BLaER1 (cell line): ENCODE results near the gene ADAM12.

Experiments
- H3K27ac ChIP-seq: shearing (Covaris generic); formaldehyde crosslinking; 2 replicates; pipeline ENCODE4 v1.8.1; 2022
- H3K27me3 ChIP-seq: shearing (Covaris generic); formaldehyde crosslinking; 2 replicates; pipeline ENCODE4 v1.8.1; 2022
- H3K36me3 ChIP-seq: shearing (Covaris generic); formaldehyde crosslinking; 2 replicates; pipeline ENCODE4 v1.8.1; 2022
- H3K4me1 ChIP-seq: shearing (Covaris generic); formaldehyde crosslinking; 2 replicates; pipeline ENCODE4 v1.8.1; 2022
- H3K4me2 ChIP-seq: shearing (Covaris generic); formaldehyde crosslinking; 2 replicates; pipeline ENCODE4 v1.8.1; 2022
- H3K4me3 ChIP-seq: shearing (Covaris generic); formaldehyde crosslinking; 2 replicates; pipeline ENCODE4 v1.8.1; 2022
- H3K9ac ChIP-seq: shearing (Covaris generic); formaldehyde crosslinking; 2 replicates; pipeline ENCODE4 v1.8.1; 2022
- H3K9me3 ChIP-seq: shearing (Covaris generic); formaldehyde crosslinking; 2 replicates; pipeline ENCODE4 v1.8.1; 2022
- H4K20me1 ChIP-seq: shearing (Covaris generic); formaldehyde crosslinking; 2 replicates; pipeline ENCODE4 v1.8.1; 2022
- Cebpa-rat ChIP-seq: shearing (Covaris generic); IDR thresholded peaks from 2 replicates; pipeline ENCODE4 v1.8.1; 2022

Gene ADAM12

GRCh38 chr10:126277181-126277580, 111.1 kb downstream of the ADAM12 start:
- Histone ChIP-seq H3K27ac (no peak overlapping the region), H3K4me2 (no peak overlapping the region), H3K9ac (no peak overlapping the region), H3K27me3 (no peaks in the 10 kb centered on the region), H3K9me3 (no peaks in the 10 kb centered on the region), H3K4me1 (no peaks in the 10 kb centered on the region), H4K20me1 (no peaks in the 10 kb centered on the region), H3K36me3 (no peaks in the 10 kb centered on the region), H3K4me3 (no peak overlapping the region)
- no peak for TF ChIP-seq Cebpa-rat

DNA sequence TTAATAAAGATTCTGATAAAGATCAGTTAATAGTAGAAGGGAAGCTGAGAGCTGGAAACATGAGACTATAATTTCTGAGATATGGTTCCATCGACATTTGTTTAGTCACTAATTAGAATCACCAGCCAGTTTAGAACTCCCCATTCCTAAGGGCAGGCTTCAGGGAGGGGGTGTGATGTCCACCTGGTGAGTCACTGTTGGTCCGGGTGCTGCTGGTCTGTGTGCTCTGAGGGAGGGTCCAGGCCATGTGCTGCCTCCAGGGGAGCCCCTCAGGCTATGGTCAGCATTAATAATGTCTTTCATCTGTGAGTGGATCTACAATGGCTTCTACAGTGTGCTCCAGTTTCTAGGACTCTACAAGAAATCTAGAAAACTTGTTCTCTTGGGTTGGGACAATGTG, 115.8 kb downstream of the ADAM12 start:
- H3K9ac ChIP-seq, result no peak overlapping the region
- no peaks in the 10 kb centered on the region for H3K27me3 ChIP-seq
- H3K27ac ChIP-seq, result no peak overlapping the region
- TF ChIP-seq Cebpa-rat, result no peak
- H3K9me3 ChIP-seq, result no peaks in the 10 kb centered on the region
- peaks cover 8% of the 10 kb centered on the region; the same call in 1 of the 2 replicates for H3K4me1 ChIP-seq
- H3K4me2 ChIP-seq, result no peak overlapping the region
- H4K20me1 ChIP-seq, result no peaks in the 10 kb centered on the region
- H3K4me3 ChIP-seq, result no peak overlapping the region
- no peaks in the 10 kb centered on the region for H3K36me3 ChIP-seq

DNA sequence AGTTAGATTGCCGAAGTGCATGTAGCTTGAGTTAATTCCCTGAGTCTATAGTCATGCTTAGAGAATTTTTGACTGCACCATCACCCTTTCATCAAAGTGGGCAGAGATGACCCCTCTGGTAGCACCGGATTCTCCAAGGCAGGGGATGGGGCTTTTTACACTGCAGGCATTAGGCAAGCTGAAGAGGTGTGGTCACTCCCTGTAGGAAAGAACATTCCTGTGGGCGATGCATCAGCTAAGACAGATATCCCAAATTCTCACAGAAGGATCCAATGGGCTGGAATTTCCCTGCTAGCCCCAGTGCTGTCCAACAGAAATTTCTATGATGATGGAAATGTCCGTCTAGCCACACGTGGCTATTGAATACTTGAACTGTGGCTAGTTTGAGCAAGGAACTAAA, 118.2 kb downstream of the ADAM12 start:
- Histone ChIP-seq H3K4me2 (no peak overlapping the region), H3K4me1 (peaks cover 8% of the 10 kb centered on the region; the same call in 1 of the 2 replicates), H4K20me1 (no peaks in the 10 kb centered on the region), H3K27me3 (no peaks in the 10 kb centered on the region), H3K36me3 (no peaks in the 10 kb centered on the region), H3K9ac (no peak overlapping the region), H3K4me3 (no peak overlapping the region), H3K9me3 (no peaks in the 10 kb centered on the region), H3K27ac (no peak overlapping the region)
- no peak for TF ChIP-seq Cebpa-rat

DNA sequence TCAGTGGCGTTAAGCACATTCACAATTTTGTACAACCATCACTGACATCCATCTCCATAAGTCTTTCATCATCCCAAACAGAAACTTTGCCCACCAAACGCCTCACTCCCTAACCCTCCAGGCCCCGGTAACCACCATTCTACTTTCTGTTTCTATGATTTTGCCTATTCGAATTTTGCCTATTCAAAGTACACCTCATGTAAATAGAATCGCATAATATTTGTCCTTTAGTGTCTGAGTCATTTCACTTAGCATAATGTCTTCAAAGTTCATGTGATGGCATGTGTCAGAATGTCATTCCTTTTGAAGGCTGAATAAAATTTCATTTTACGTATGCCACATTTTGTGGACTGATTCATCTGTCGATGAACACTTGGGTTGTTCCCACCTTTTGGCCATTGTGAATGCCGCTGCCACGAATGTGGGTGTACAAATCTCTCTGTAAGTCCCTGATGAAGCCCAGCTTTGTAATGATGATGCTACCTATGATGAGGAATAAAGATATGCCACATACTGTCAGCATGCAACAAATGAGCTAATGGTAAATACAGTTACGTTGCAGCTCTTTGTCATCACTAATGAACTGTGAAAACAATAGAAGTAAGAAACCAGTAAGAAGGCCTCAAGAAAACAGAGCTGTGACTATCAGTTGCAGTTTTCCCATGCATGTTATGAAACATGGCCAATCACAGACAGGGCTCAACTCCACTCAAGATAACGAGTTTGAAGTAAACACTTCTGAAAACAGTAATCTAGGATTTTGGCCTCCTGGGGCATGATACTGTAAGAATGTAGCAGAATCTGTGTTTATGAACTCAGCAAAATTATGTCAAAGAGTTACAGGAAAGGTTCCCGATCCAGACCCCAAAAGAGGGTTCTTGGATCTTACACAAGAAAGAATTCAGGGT, 120.0 kb downstream of the ADAM12 start:
- Histone ChIP-seq H3K27me3 (no peaks in the 10 kb centered on the region), H3K4me1 (peaks cover 8% of the 10 kb centered on the region; the same call in 1 of the 2 replicates), H4K20me1 (no peaks in the 10 kb centered on the region), H3K27ac (no peak overlapping the region), H3K4me3 (no peak overlapping the region), H3K9ac (no peak overlapping the region), H3K9me3 (no peaks in the 10 kb centered on the region), H3K4me2 (no peak overlapping the region), H3K36me3 (no peaks in the 10 kb centered on the region)
- no peak for TF ChIP-seq Cebpa-rat

GRCh38 chr10:126264102-126265018, 123.9 kb downstream of the ADAM12 start:
- peaks cover 1% of the 10 kb centered on the region; the same call in 1 of the 2 replicates for H3K4me1 ChIP-seq
- no peaks in the 10 kb centered on the region for H3K27me3 ChIP-seq
- no peak overlapping the region for H3K9ac ChIP-seq
- H3K9me3 ChIP-seq, result no peaks in the 10 kb centered on the region
- no peak overlapping the region for H3K4me3 ChIP-seq
- no peaks in the 10 kb centered on the region for H4K20me1 ChIP-seq
- no peak overlapping the region for H3K27ac ChIP-seq
- H3K4me2 ChIP-seq, result no peak overlapping the region
- TF ChIP-seq Cebpa-rat, result no peak
- no peaks in the 10 kb centered on the region for H3K36me3 ChIP-seq

DNA sequence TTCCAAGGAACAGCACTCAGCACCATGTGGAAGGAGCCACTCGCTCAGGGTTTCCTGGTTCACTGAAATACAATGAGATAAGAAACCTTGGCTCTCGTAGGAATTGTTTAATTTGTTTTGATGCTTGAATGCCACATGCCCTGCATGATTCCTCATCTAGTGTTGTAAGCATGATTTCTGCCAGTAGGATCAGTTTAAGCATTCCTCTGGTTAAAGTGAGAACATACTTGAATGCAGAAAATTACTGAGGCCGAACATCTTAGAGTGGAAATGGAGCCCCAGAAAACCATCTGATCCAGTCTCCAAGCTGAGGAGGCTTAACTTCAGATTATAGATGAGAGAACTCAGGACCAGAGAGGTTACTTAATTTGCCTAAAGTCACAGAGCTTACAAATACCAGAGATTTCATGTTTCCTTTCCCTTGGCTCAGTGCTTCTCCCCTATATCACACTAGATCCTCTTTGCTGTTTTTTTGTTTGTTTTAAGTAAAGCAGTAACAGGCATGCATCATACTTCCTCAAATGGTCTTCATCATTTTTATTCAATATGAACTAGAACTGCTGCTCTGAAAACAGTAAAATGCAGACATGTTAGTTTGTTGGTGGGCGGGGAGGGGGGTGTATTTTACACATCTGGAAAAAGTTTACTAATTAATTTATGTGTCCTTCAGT, 125.1 kb downstream of the ADAM12 start:
- no peak overlapping the region for H3K4me3 ChIP-seq
- H3K27ac ChIP-seq, result no peak overlapping the region

GRCh38 chr10:126262233-126262838, 125.9 kb downstream of the ADAM12 start:
- H3K36me3 ChIP-seq, result no peaks in the 10 kb centered on the region
- TF ChIP-seq Cebpa-rat, result no peak
- no peak overlapping the region for H3K27ac ChIP-seq
- no peak overlapping the region for H3K4me3 ChIP-seq
- no peaks in the 10 kb centered on the region for H4K20me1 ChIP-seq
- no peak overlapping the region for H3K9ac ChIP-seq
- no peaks in the 10 kb centered on the region for H3K9me3 ChIP-seq
- no peak overlapping the region for H3K4me2 ChIP-seq
- H3K4me1 ChIP-seq, result no peaks in the 10 kb centered on the region
- H3K27me3 ChIP-seq, result no peaks in the 10 kb centered on the region

More for the DNA sequence above, 125.1 kb downstream of the ADAM12 start:
- H4K20me1 ChIP-seq, result no peaks in the 10 kb centered on the region
- no peaks in the 10 kb centered on the region for H3K4me1 ChIP-seq
- H3K9me3 ChIP-seq, result no peaks in the 10 kb centered on the region
- H3K9ac ChIP-seq, result no peak overlapping the region
- H3K27me3 ChIP-seq, result no peaks in the 10 kb centered on the region
- no peaks in the 10 kb centered on the region for H3K36me3 ChIP-seq
- no peak overlapping the region for H3K4me2 ChIP-seq
- TF ChIP-seq Cebpa-rat, result no peak

- TF ChIP-seq Cebpa-rat, result no peak
- Histone ChIP-seq H3K9ac (no peak overlapping the region), H3K27me3 (no peaks in the 10 kb centered on the region)
Observed at GRCh38 chr10:126259760-126260479, 128.4 kb downstream of the ADAM12 start.

DNA sequence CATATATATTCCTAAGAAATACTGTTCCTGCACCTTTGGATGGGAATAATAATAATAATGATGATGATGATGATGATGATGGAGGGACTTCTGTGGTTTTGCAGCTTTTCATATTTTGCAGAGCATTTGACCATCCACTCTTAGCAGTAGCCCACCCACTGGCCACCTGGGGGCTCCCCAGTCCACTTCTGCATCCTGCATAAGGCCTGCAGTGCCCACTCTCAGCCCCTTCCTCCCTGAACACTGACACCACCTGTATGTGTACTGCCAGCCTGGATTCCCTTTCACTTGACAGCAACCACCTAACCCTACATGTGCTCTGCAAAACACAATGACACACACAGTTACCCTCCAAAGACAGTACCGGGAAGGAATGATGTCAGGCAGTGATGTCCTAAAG, 131.4 kb downstream of the ADAM12 start:
- Histone ChIP-seq H3K9me3 (no peaks in the 10 kb centered on the region), H3K36me3 (no peaks in the 10 kb centered on the region), H3K27me3 (no peaks in the 10 kb centered on the region), H3K4me2 (no peak overlapping the region), H4K20me1 (no peaks in the 10 kb centered on the region), H3K4me1 (no peaks in the 10 kb centered on the region), H3K27ac (no peak overlapping the region), H3K9ac (no peak overlapping the region), H3K4me3 (no peak overlapping the region)
- no peak for TF ChIP-seq Cebpa-rat

More at GRCh38 chr10:126259760-126260479, 128.4 kb downstream of the ADAM12 start:
- no peaks in the 10 kb centered on the region for H3K4me1 ChIP-seq
- H4K20me1 ChIP-seq, result no peaks in the 10 kb centered on the region
- no peaks in the 10 kb centered on the region for H3K9me3 ChIP-seq
- no peak overlapping the region for H3K4me3 ChIP-seq
- H3K27ac ChIP-seq, result no peak overlapping the region
- no peaks in the 10 kb centered on the region for H3K36me3 ChIP-seq
- no peak overlapping the region for H3K4me2 ChIP-seq
